SU-DHL-6 (cell line): ENCODE measurements around the gene WWC1.

Source experiments
- CTCF ChIP-seq: fragments of 200-600 bp; sonication (generic); IDR thresholded peaks from one replicate; pipeline ENCODE4 v1.5.1; 2017; ENCODE audit warnings: antibody characterized with exemption, mild to moderate bottlenecking, low read length, moderate library complexity; ENCODE audit not compliant: insufficient read depth, poor library complexity, severe bottlenecking
- EZH2phosphoT487 ChIP-seq: fragments of 200-600 bp; sonication (generic), shearing (Covaris generic); conservative IDR thresholded peaks from 2 replicates; pipeline ENCODE4 v1.6.1; 2018; ENCODE audit warnings: mild to moderate bottlenecking, antibody characterized with exemption, low read length, moderate library complexity, mixed read lengths

- no peak for TF ChIP-seq CTCF
- no peak for TF ChIP-seq EZH2phosphoT487
Measured at GRCh38 chr5:168464214-168464613, 172.8 kb downstream of the WWC1 start.
